ENCODE data around the gene KLK1. TPM values are rescaled to one million over a fixed set of nuclear protein-coding genes. Genes with fewer than 3 reads are reported as not detected.
"Not testable (repeated sequence)": the region's sequence is repeated elsewhere in the genome, so short reads cannot be mapped to it uniquely, and the experiment has no call there.

Gene KLK1
- total RNA-seq, 6 experiments from 2014 or later, result not detected

GRCh38 chr19:50778906-50779430, 44.6 kb downstream of the KLK1 start:
- Mint-ChIP-seq H3K36me3 (ENCODE audit: low read depth) (no peaks in the 10 kb centered on the region; the same call in 1 of the 2 replicates), H3K4me1 (ENCODE audit: low read depth) (peaks cover 7% of the 10 kb centered on the region), H3K4me3 (no peak overlapping the region), H3K9me3 (no peaks in the 10 kb centered on the region), H3K27me3 (ENCODE audit: insufficient read depth) (peaks cover 25% of the 10 kb centered on the region), H3K27ac (no peak overlapping the region)
- DNase-seq, result no peak
- TF ChIP-seq, protein P1, sequence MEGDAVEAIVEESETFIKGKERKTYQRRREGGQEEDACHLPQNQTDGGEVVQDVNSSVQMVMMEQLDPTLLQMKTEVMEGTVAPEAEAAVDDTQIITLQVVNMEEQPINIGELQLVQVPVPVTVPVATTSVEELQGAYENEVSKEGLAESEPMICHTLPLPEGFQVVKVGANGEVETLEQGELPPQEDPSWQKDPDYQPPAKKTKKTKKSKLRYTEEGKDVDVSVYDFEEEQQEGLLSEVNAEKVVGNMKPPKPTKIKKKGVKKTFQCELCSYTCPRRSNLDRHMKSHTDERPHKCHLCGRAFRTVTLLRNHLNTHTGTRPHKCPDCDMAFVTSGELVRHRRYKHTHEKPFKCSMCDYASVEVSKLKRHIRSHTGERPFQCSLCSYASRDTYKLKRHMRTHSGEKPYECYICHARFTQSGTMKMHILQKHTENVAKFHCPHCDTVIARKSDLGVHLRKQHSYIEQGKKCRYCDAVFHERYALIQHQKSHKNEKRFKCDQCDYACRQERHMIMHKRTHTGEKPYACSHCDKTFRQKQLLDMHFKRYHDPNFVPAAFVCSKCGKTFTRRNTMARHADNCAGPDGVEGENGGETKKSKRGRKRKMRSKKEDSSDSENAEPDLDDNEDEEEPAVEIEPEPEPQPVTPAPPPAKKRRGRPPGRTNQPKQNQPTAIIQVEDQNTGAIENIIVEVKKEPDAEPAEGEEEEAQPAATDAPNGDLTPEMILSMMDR (IDR thresholded peaks at IDR 0.05), result no peak

- no peak overlapping the region for H3K4me3 Mint-ChIP-seq
- H3K27ac Mint-ChIP-seq, result no peak overlapping the region
- TF ChIP-seq, protein P1 (IDR thresholded peaks at IDR 0.05), result no peak
- DNase-seq, result no peak
- H3K4me1 Mint-ChIP-seq (ENCODE audit: low read depth), result no peaks in the 10 kb centered on the region
- peaks cover 28% of the 10 kb centered on the region for H3K27me3 Mint-ChIP-seq (ENCODE audit: insufficient read depth)
- H3K36me3 Mint-ChIP-seq (ENCODE audit: low read depth), result no peaks in the 10 kb centered on the region; the same call in 1 of the 2 replicates
- no peaks in the 10 kb centered on the region for H3K9me3 Mint-ChIP-seq
These were observed 45.7 kb downstream of the KLK1 start for GRCh38 chr19:50777830-50778303.

DNA sequence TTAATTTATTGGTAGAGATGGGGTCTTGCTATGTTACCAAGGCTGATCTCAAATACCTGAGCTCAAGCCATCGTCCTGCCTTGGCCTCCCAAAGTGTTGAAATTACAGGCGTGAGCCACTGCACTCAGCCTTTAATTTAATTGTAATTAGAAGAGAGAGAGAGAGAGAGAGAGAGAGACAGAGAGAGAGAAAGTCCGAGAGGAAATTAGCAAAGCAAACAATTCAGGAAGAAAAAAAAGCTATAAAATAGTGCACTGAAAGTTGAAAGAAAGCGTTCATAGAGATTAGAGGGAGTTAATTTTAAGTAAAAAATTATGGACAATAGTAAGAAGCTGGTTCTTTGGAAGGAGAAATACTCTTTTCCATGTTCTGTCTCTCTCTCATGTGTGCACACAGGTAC, 46.3 kb downstream of the KLK1 start:
- Mint-ChIP-seq H3K36me3 (ENCODE audit: low read depth) (no peaks in the 10 kb centered on the region; the same call in 1 of the 2 replicates), H3K27me3 (ENCODE audit: insufficient read depth) (peaks cover 28% of the 10 kb centered on the region), H3K4me3 (no peak overlapping the region), H3K9me3 (no peaks in the 10 kb centered on the region), H3K4me1 (ENCODE audit: low read depth) (no peaks in the 10 kb centered on the region), H3K27ac (no peak overlapping the region)
- TF ChIP-seq, protein P1 (IDR thresholded peaks at IDR 0.05), result no peak
- no peak for DNase-seq

DNA sequence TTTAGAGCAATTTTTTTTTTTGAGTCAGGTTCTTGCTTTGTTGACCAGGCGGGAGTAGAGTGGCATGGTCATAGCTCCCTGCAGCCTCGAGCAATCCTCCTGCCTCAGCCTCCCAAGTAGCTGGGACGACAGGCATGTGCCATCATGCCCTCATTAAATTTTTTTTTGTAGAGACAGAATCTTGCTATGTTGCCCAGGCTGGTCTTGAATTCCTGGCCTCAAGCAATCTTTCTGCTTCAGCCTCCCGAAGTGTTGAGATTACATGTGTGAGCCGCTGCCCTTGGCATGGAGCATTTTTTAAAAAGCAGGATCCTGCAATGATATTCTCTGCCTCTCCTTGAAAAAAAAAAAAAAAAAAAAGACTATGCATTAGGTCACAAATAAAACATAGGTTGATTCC, 47.5 kb downstream of the KLK1 start:
- Mint-ChIP-seq H3K4me3 (no peak overlapping the region), H3K27ac (no peak overlapping the region), H3K36me3 (ENCODE audit: low read depth) (no peaks in the 10 kb centered on the region; the same call in 1 of the 2 replicates), H3K4me1 (ENCODE audit: low read depth) (no peaks in the 10 kb centered on the region), H3K9me3 (no peaks in the 10 kb centered on the region), H3K27me3 (ENCODE audit: insufficient read depth) (peaks cover 23% of the 10 kb centered on the region)
- TF ChIP-seq, protein P1 (IDR thresholded peaks at IDR 0.05), result no peak
- no peak for DNase-seq

- H3K4me3 Mint-ChIP-seq; H3K36me3 Mint-ChIP-seq (ENCODE audit: low read depth); H3K9me3 Mint-ChIP-seq; H3K27ac Mint-ChIP-seq; H3K4me1 Mint-ChIP-seq (ENCODE audit: low read depth); DNase-seq: not testable (repeated sequence)
- H3K27me3 Mint-ChIP-seq (ENCODE audit: insufficient read depth), result peaks cover 19% of the 10 kb centered on the region
These were observed 50.1 kb downstream of the KLK1 start for GRCh38 chr19:50773454-50773853.

- H3K9me3 Mint-ChIP-seq; DNase-seq; H3K27ac Mint-ChIP-seq; H3K4me1 Mint-ChIP-seq (ENCODE audit: low read depth); H3K4me3 Mint-ChIP-seq; H3K36me3 Mint-ChIP-seq (ENCODE audit: low read depth): not testable (repeated sequence)
- peaks cover 15% of the 10 kb centered on the region for H3K27me3 Mint-ChIP-seq (ENCODE audit: insufficient read depth)
These were observed 50.7 kb downstream of the KLK1 start for GRCh38 chr19:50772912-50773311.

Data from HFFc6 (cell line).